HCT116 (cell line): Measurements from ENCODE around the gene PDCL3. TPM values are rescaled to one million over a fixed set of nuclear protein-coding genes. Genes with fewer than 3 reads are reported as not detected.

ENCODE experiments used
- ATAC-seq: fragments of 200-7000 bp; cut with Tn5 transposase; 2 replicates; pipeline ENCODE4 v1.9.1; 2020; ENCODE audit warnings: mild to moderate bottlenecking, moderate library complexity
- BruUV-seq: library from RNA; stranded (reverse); fragments of 400-500 nt; replicated peaks from 2 replicates; lab custom pipeline; 2021; lab: Mats Ljungman, UMichigan
- CTCF ChIA-PET: fragments of 300-600 bp; sonication (Branson Sonifier 250); formaldehyde crosslinking; loops from one replicate; lab custom pipeline; 2021; ENCODE audit warnings: antibody characterized with exemption; lab: Charles Lee
- POLR2A ChIA-PET: fragments of 300-600, 350-600 bp; sonication (Branson Sonifier 250); formaldehyde crosslinking; loops from one replicate; lab custom pipeline; 2021; ENCODE audit warnings: antibody characterized with exemption; lab: Charles Lee
- RAD21 ChIA-PET, 2 experiments: fragments of 300-600 bp; sonication (Branson Sonifier 250); formaldehyde crosslinking; loops; one replicate each; lab custom pipeline; 2023; ENCODE audit warnings: low total read pairs in 2 of 2; ENCODE audit not compliant: uncharacterized antibody in 2 of 2, unreplicated experiment in 2 of 2, low non-redundant PET in 1 of 2; lab: Charles Lee
- DNase-seq: peaks from one replicate; pipeline ENCODE4 v3.0.0-alpha.2; 2010; ENCODE audit warnings: low read depth, low spot score
- H2AFZ ChIP-seq: fragments of 200-600 bp; shearing (Covaris generic), sonication (generic); 2 replicates; pipeline ENCODE4 v1.6.1; 2017; ENCODE audit warnings: low read depth, mixed run types, mixed read lengths, antibody characterized with exemption, low read length; ENCODE audit not compliant: poor library complexity, severe bottlenecking
- H3K27ac ChIP-seq: 2 replicates; pipeline ENCODE4 v1.5.1; 2012; ENCODE audit warnings: low read depth, low read length
- H3K27me3 ChIP-seq: fragments of 200-600 bp; sonication (generic); 2 replicates; pipeline ENCODE4 v1.6.1; 2016; ENCODE audit warnings: mixed run types, low read length, mixed read lengths; ENCODE audit not compliant: insufficient read depth
- H3K36me3 ChIP-seq, 2 experiments: fragments of 200-500 bp in 1 of 2; fragments of 200-600 bp in 1 of 2; sonication (Bioruptor generic) in 1 of 2; sonication (generic) in 1 of 2; 2 replicates each; pipeline versions ENCODE4 v1.5.1 to v1.6.1; 2014 to 2016; ENCODE audit warnings: low read length in 2 of 2, inconsistent platforms in 1 of 2, mixed read lengths in 1 of 2, mixed run types in 1 of 2; ENCODE audit not compliant: insufficient read depth in 2 of 2, control insufficient read depth in 1 of 2
- H3K4me1 ChIP-seq, 2 experiments: fragments of 200-600 bp in 1 of 2; sonication (generic) in 1 of 2; 2 replicates each; pipeline versions ENCODE4 v1.5.1 to v1.6.1; 2012 to 2017; ENCODE audit warnings: low read length in 2 of 2, inconsistent platforms in 1 of 2, mild to moderate bottlenecking in 1 of 2, mixed read lengths in 1 of 2, mixed run types in 1 of 2, moderate library complexity in 1 of 2; ENCODE audit not compliant: insufficient read depth in 2 of 2, control insufficient read depth in 1 of 2
- H3K4me2 ChIP-seq: fragments of 200-600 bp; sonication (generic); 2 replicates; pipeline ENCODE4 v1.6.1; 2017; ENCODE audit warnings: mixed run types, low read length, mixed read lengths
- H3K4me3 ChIP-seq, 2 experiments: fragments of 200-600 bp in 1 of 2; sonication (generic) in 1 of 2; replicated peaks in 1 of 2; 2 replicates each; pipeline ENCODE4 v1.5.1; 2011 to 2016; ENCODE audit warnings: low read length in 2 of 2, control low read depth in 1 of 2, low read depth in 1 of 2, mild to moderate bottlenecking in 1 of 2, mixed read lengths in 1 of 2, mixed run types in 1 of 2
- H3K79me2 ChIP-seq: fragments of 200-600 bp; sonication (generic); 2 replicates; pipeline ENCODE4 v1.6.1; 2017; ENCODE audit warnings: mild to moderate bottlenecking, mixed run types, low read length, moderate library complexity, mixed read lengths; ENCODE audit not compliant: insufficient read depth
- H3K9ac ChIP-seq: fragments of 200-600 bp; sonication (generic); 2 replicates; pipeline ENCODE4 v1.6.1; 2016; ENCODE audit warnings: low read length, mixed read lengths
- H3K9me2 ChIP-seq: fragments of 200-600 bp; sonication (generic), shearing (Covaris generic); 2 replicates; pipeline ENCODE4 v1.6.1; 2017; ENCODE audit warnings: mixed run types, mild to moderate bottlenecking, moderate library complexity; ENCODE audit not compliant: insufficient read depth
- H3K9me3 ChIP-seq, 2 experiments: fragments of 200-500 bp in 1 of 2; fragments of 200-600 bp in 1 of 2; sonication (Bioruptor generic) in 1 of 2; sonication (generic) in 1 of 2; 2 replicates each; pipeline ENCODE4 v1.6.1; 2014 to 2017; ENCODE audit warnings: low read length in 2 of 2, mixed read lengths in 2 of 2, inconsistent platforms in 1 of 2, low read depth in 1 of 2, mild to moderate bottlenecking in 1 of 2, mixed run types in 1 of 2, moderate library complexity in 1 of 2; ENCODE audit not compliant: control insufficient read depth in 1 of 2, insufficient read depth in 1 of 2
- H4K20me1 ChIP-seq: fragments of 200-600 bp; sonication (generic), shearing (Covaris generic); 2 replicates; pipeline ENCODE4 v1.6.1; 2017; ENCODE audit warnings: mixed run types, mild to moderate bottlenecking, moderate library complexity; ENCODE audit not compliant: insufficient read depth
- CEBPB ChIP-seq: IDR thresholded peaks from 2 replicates; pipeline ENCODE4 v1.6.1; 2012; ENCODE audit warnings: low read depth
- EGR1 ChIP-seq: IDR thresholded peaks from 2 replicates; pipeline ENCODE4 v1.6.1; 2012; ENCODE audit warnings: low read depth
- ELF1 ChIP-seq: IDR thresholded peaks from 2 replicates; pipeline ENCODE4 v1.6.1; 2012; ENCODE audit warnings: low read depth, borderline replicate concordance
- FOSL1 ChIP-seq: IDR thresholded peaks from 2 replicates; pipeline ENCODE4 v1.6.1; 2012; ENCODE audit warnings: low read depth
- JUND ChIP-seq: IDR thresholded peaks from 2 replicates; pipeline ENCODE4 v1.6.1; 2012
- POLR2A ChIP-seq: IDR thresholded peaks from 2 replicates; pipeline ENCODE4 v1.7.0; 2011; ENCODE audit warnings: borderline replicate concordance; ENCODE audit not compliant: insufficient read depth, insufficient read length; ENCODE audit errors: extremely low read depth
- POLR2AphosphoS5 ChIP-seq: IDR thresholded peaks from 2 replicates; pipeline ENCODE4 v1.6.1; 2011; ENCODE audit warnings: mild to moderate bottlenecking, low read depth, low read length, moderate library complexity
- YY1 ChIP-seq: IDR thresholded peaks from 2 replicates; pipeline ENCODE4 v1.6.1; 2011; ENCODE audit warnings: low read length, low read depth, moderate library complexity, mild to moderate bottlenecking; ENCODE audit not compliant: insufficient replicate concordance; ENCODE audit errors: extremely low read depth
- ZFX ChIP-seq: fragments of 450-650 bp; IDR thresholded peaks from 2 replicates; pipeline ENCODE4 v1.6.1; 2017
- intact Hi-C: fragments of 100-400 bp; cut with micrococcal nuclease; formaldehyde crosslinking; loops from 2 replicates; pipeline ENCODE4 v1.10.0; 2022
- total RNA-seq: library from RNA; stranded (reverse); gene quantifications from one replicate; pipeline ENCODE4 v1.2.1, GENCODE V29; 2021; ENCODE audit not compliant: unreplicated experiment
- TF ChIP-seq, protein P1 (sequence below), 3 experiments: fragments of 200-600 bp in 1 of 3; sonication (generic) in 1 of 3; IDR thresholded peaks in 2 of 3; conservative IDR thresholded peaks in 1 of 3; 2 replicates each; pipeline ENCODE4 v1.5.1; 2012 to 2017; ENCODE audit warnings: low read depth in 2 of 3, low read length in 2 of 3, antibody characterized with exemption in 1 of 3, borderline replicate concordance in 1 of 3, control low read depth in 1 of 3, mild to moderate bottlenecking in 1 of 3, mixed read lengths in 1 of 3, mixed run types in 1 of 3, moderate library complexity in 1 of 3; ENCODE audit not compliant: insufficient read depth in 1 of 3
- TF ChIP-seq, protein P2 (sequence below): IDR thresholded peaks from 2 replicates; pipeline ENCODE4 v1.6.1; 2012

PDCL3 gene
- total RNA-seq, 1 experiment from 2014 or later, result 26.3 TPM

DNA sequence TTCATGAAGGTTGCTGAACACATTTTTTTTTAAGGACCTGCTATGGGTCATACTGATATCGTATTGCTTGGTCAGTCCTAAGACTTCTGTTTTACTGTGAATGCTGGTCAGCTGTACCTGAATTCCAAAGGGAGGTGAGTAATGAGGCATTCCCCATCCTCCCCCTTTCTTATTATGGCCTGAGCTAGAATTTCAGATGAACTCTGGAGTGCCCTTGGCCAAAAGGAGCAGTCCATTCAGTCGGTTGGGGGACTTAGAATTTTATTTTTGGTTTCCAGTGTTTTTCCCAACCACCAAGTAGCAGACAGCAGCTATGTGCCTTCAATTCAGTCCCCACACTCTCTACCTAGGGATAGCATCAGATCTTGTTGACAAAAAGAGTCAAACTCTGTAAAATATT lies 26.9 kb upstream of the PDCL3 start:
- CTCF ChIA-PET, result no interaction called here
- Histone ChIP-seq H3K4me3 (no peak overlapping the region), H3K79me2 (no peaks in the 10 kb centered on the region), H3K36me3 (no peaks in the 10 kb centered on the region), H2AFZ (no peak overlapping the region), H3K27me3 (no peaks in the 10 kb centered on the region), H3K9ac (no peak overlapping the region), H3K4me2 (no peak overlapping the region), H3K9me2 (no peaks in the 10 kb centered on the region)
- RAD21 ChIA-PET, result no interaction called here
- POLR2A ChIA-PET, result no interaction called here
- no peak for DNase-seq
- BruUV-seq, result no TSS peak
- intact Hi-C loops, result no loop called here
- TF ChIP-seq FOSL1 (no peak), POLR2AphosphoS5 (no peak), POLR2A (no peak), ZFX (no peak), YY1 (no peak), ELF1 (no peak), EGR1 (no peak), CEBPB (no peak), JUND (no peak)
- TF ChIP-seq, protein P1, sequence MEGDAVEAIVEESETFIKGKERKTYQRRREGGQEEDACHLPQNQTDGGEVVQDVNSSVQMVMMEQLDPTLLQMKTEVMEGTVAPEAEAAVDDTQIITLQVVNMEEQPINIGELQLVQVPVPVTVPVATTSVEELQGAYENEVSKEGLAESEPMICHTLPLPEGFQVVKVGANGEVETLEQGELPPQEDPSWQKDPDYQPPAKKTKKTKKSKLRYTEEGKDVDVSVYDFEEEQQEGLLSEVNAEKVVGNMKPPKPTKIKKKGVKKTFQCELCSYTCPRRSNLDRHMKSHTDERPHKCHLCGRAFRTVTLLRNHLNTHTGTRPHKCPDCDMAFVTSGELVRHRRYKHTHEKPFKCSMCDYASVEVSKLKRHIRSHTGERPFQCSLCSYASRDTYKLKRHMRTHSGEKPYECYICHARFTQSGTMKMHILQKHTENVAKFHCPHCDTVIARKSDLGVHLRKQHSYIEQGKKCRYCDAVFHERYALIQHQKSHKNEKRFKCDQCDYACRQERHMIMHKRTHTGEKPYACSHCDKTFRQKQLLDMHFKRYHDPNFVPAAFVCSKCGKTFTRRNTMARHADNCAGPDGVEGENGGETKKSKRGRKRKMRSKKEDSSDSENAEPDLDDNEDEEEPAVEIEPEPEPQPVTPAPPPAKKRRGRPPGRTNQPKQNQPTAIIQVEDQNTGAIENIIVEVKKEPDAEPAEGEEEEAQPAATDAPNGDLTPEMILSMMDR (IDR thresholded peaks at IDR 0.05 in 2 of 3, conservative IDR thresholded peaks at IDR 0.05 in 1 of 3; ENCODE audit: borderline replicate concordance in 1 of 3, insufficient read depth in 1 of 3, low read depth in 2 of 3, low read length in 2 of 3), result no peak
- TF ChIP-seq, protein P2, sequence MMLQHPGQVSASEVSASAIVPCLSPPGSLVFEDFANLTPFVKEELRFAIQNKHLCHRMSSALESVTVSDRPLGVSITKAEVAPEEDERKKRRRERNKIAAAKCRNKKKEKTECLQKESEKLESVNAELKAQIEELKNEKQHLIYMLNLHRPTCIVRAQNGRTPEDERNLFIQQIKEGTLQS, result no peak
- TF ChIP-seq, all 23 proteins: peak for 0
- H4K20me1 ChIP-seq, result no peaks in the 10 kb centered on the region
- H3K27ac ChIP-seq, result no peak overlapping the region
- H3K9me3 ChIP-seq, result no peaks in the 10 kb centered on the region
- no peaks in the 10 kb centered on the region for H3K4me1 ChIP-seq
- no peak for ATAC-seq
